Measurements from ENCODE around the gene HBG1.
"Not testable (repeated sequence)": the region's sequence is repeated elsewhere in the genome, so short reads cannot be mapped to it uniquely, and the experiment has no call there.

Gene HBG1

DNA sequence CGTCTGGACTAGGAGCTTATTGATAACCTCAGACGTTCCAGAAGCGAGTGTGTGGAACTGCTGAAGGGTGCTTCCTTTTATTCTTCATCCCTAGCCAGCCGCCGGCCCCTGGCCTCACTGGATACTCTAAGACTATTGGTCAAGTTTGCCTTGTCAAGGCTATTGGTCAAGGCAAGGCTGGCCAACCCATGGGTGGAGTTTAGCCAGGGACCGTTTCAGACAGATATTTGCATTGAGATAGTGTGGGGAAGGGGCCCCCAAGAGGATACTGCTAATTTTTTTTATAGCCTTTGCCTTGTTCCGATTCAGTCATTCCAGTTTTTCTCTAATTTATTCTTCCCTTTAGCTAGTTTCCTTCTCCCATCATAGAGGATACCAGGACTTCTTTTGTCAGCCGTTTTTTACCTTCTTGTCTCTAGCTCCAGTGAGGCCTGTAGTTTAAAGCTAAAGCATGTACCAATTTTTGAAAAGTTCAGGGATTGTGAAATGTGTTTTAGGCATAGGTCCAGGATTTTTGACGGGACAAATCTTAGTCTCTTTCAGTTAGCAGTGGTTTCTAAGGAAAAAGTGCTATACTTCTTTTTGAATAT is at the start of gene HBG1:
Gene HBG1, minus strand, starts transcription at position 51 of the 590 bp plus-strand sequence. CDS start 53 bp downstream, outside the sequence.
- not testable (repeated sequence) for H3K9ac ChIP-seq, H3K4me3 ChIP-seq, H3K4me2 ChIP-seq

DNA sequence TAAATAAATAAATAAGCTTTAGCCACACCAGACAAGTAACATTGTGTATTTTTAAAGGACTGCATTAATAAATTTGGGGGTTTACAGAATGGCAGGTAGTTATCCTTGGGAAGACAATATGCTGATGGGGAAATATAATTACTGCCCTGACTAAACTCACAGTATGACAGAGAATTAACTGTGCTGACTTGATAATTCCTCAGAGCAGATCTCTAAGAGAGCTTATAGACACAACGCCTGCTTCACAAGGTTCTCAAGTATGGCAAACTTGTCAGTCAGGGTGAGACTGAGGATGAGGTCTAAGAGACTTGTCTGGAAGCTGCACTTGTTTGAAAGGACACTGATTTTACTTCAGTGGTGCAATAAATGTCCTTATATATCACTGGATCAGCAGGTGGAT is 48.8 kb upstream of the HBG1 start:
- Histone ChIP-seq H3K4me1 (no peaks in the 10 kb centered on the region), H3K27ac (no peak overlapping the region), H3K9me3 (replicated peaks in 1 of 11) (peaks cover 0 to 9% (median 3%) of the 10 kb centered on the region in 11 experiments; a peak in 6 of 22 replicates), H3K36me3 (no peaks in the 10 kb centered on the region), H4K20me1 (no peaks in the 10 kb centered on the region), H3K9ac (no peak overlapping the region), H3K27me3 (no peaks in the 10 kb centered on the region), H3K4me2 (no peak overlapping the region), H3K4me3 (no peak overlapping the region)
- TF ChIP-seq Cebpa-rat (IDR thresholded peaks at IDR 0.05) = no peak

More for the DNA sequence above, at the start of gene HBG1:
- not testable (repeated sequence) for H3K36me3 ChIP-seq; H4K20me1 ChIP-seq; H3K9me3 ChIP-seq (replicated peaks in 1 of 11); H3K27ac ChIP-seq; H3K27me3 ChIP-seq; H3K4me1 ChIP-seq

DNA sequence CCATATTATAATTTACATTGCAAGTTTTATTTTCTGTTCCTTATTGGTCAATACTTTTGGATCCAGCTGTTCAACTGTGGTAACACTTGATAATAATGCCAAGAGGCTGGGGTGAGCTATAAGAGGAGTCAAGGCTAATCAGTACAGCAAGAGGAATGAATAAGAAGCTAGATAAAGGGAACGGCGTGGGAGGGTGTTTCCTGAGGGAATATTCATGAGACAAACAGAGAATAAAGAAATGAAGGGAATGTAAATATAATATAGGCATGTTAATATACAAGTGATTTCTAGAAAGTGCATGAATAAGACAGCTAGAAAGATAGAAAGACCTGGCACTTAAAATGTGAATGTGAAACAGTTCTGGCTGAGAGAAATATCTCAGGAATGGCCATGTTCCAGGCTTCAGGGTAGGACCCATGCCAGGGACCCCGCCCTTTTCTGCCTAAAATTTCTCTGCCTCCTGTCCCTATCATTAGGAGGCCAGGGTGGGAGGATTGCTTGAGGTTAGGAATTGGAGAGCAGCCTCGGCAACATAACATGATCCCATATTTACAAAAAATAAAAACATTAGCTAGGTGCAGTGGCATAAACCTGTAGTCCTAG is 48.2 kb upstream of the HBG1 start:
- Histone ChIP-seq H3K27me3 (no peaks in the 10 kb centered on the region), H3K27ac (no peak overlapping the region), H3K4me1 (no peaks in the 10 kb centered on the region), H3K4me2 (no peak overlapping the region), H4K20me1 (no peaks in the 10 kb centered on the region), H3K4me3 (no peak overlapping the region), H3K9ac (no peak overlapping the region), H3K36me3 (no peaks in the 10 kb centered on the region), H3K9me3 (replicated peaks in 1 of 11) (peaks cover 0 to 9% (median 3%) of the 10 kb centered on the region in 11 experiments; a peak in 6 of 22 replicates)
- TF ChIP-seq Cebpa-rat (IDR thresholded peaks at IDR 0.05) = no peak

DNA sequence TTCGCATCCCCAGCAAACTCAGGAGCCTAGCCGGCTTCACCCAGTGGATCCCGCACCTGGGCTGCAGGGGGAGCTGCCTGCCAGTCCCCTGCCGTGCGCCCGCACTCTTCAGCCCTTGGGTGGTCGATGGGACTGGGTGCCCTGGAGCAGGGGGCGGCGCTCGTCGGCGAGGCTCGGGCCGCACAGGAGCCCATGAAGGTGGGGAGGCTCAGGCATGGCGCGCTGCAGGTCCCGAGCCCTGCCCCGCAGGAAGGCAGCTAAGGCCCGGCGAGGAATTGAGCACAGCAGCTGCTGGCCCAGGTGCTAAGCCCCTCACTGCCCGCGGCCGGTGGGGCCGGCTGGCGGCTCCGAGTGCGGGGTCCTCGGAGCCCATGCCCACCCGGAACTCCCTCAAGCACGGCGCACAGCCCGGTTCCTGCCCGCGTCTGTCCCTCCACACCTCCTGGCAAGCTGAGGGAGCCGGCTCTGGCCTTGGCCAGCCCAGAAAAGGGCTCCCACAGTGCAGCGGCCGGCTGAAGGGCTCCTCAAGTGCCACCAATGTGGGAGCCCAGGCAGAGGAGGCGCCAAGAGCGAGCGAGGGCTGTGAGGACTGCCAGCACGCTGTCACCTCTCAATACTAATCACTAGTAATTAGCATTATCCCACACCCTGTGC is 44.8 kb upstream of the HBG1 start:
- H3K9me3 ChIP-seq (replicated peaks in 1 of 11); H3K4me3 ChIP-seq; H3K4me1 ChIP-seq; H3K4me2 ChIP-seq; H4K20me1 ChIP-seq; H3K27me3 ChIP-seq; H3K9ac ChIP-seq; H3K27ac ChIP-seq; H3K36me3 ChIP-seq: not testable (repeated sequence)

DNA sequence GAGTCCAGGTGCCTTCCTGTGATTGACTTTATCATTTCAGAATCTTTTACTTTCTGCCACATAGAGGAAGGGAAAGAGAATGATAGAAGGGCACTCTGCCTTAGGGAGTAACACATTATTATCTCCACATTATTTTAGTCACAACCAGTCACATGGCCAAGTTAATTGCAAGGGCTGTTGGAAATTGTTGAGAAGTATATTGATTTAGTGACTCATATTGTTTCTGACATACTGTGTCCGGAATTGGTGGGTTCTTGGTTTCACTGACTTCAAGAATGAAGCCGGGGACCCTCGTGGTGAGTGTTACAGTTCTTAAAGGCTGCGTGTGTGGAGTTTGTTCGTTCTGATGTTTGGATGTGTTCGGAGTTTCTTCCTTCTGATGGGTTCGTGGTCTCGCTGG is 43.4 kb upstream of the HBG1 start:
- H3K9ac ChIP-seq = no peak overlapping the region
- TF ChIP-seq Cebpa-rat (IDR thresholded peaks at IDR 0.05) = no peak
- no peaks in the 10 kb centered on the region for H4K20me1 ChIP-seq
- H3K4me1 ChIP-seq = peaks cover 0 to 5% (median 0%) of the 10 kb centered on the region in 10 experiments; a peak in 2 of 20 replicates
- no peaks in the 10 kb centered on the region for H3K27me3 ChIP-seq
- no peak overlapping the region for H3K4me3 ChIP-seq
- H3K9me3 ChIP-seq (replicated peaks in 1 of 11) = peaks cover 0 to 9% (median 3%) of the 10 kb centered on the region in 11 experiments; a peak in 6 of 22 replicates
- H3K27ac ChIP-seq = no peak overlapping the region
- no peak overlapping the region for H3K4me2 ChIP-seq
- no peaks in the 10 kb centered on the region for H3K36me3 ChIP-seq

DNA sequence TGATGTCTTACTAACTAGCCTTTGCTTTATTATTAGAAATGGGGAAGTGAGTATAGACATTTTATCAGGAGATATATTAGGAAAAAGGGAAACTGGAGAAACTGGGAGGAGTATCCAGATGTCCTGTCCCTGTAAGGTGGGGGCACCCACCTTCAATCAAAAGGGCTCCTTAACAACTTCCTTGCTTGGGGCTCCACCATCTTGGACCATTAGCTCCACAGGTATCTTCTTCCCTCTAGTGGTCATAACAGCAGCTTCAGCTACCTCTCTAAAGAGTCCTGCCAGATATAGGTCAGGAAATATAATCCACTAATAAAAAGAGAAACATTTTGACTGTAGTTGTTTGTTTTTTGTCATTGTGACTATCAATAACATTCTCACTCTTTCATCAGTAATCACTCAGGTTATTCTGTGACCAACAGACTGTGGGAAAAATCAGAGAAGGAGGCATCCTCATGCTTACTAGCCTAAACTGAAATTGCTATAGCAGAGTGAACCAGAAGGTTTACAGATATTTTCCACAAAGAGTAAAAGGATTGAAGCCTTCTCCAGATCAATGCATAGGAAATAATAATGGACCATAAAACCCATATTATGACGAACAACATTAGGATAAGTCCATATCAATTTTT is 41.7 kb upstream of the HBG1 start:
- Histone ChIP-seq H3K36me3 (no peaks in the 10 kb centered on the region), H3K4me2 (no peak overlapping the region), H3K27ac (no peak overlapping the region), H3K9me3 (replicated peaks in 1 of 11) (peaks cover 0 to 9% (median 3%) of the 10 kb centered on the region in 11 experiments; a peak in 6 of 22 replicates), H3K27me3 (no peaks in the 10 kb centered on the region), H3K4me1 (peaks cover 0 to 5% (median 0%) of the 10 kb centered on the region in 10 experiments; a peak in 2 of 20 replicates), H3K9ac (no peak overlapping the region), H4K20me1 (no peaks in the 10 kb centered on the region), H3K4me3 (no peak overlapping the region)
- TF ChIP-seq Cebpa-rat (IDR thresholded peaks at IDR 0.05) = no peak

DNA sequence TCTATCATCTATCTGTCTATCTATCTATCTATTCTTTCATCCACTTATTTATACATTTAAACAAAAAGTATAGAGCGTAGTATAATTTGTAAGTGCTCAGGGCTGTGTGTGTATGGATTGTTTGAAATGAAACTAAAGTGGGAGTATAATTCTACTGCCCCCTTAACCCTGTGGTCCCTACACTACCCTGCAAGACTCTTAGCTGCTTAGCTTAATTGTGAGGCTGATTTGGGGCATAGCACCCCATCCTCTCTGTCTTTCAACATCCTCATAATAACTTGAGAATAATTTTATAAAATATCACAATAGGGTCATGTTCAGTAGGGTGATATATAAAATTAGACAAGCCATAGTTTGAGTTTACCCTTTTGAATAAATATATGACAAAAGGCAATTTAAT is 40.4 kb upstream of the HBG1 start:
- H3K27ac ChIP-seq = no peak overlapping the region
- no peak overlapping the region for H3K4me2 ChIP-seq
- peaks cover 0 to 9% (median 3%) of the 10 kb centered on the region in 11 experiments; a peak in 6 of 22 replicates for H3K9me3 ChIP-seq (replicated peaks in 1 of 11)
- H3K4me1 ChIP-seq = peaks cover 0 to 5% (median 0%) of the 10 kb centered on the region in 10 experiments; a peak in 2 of 20 replicates
- TF ChIP-seq Cebpa-rat (IDR thresholded peaks at IDR 0.05) = no peak
- H3K9ac ChIP-seq = no peak overlapping the region
- H3K36me3 ChIP-seq = no peaks in the 10 kb centered on the region
- H3K27me3 ChIP-seq = no peaks in the 10 kb centered on the region
- H4K20me1 ChIP-seq = no peaks in the 10 kb centered on the region
- H3K4me3 ChIP-seq = no peak overlapping the region

DNA sequence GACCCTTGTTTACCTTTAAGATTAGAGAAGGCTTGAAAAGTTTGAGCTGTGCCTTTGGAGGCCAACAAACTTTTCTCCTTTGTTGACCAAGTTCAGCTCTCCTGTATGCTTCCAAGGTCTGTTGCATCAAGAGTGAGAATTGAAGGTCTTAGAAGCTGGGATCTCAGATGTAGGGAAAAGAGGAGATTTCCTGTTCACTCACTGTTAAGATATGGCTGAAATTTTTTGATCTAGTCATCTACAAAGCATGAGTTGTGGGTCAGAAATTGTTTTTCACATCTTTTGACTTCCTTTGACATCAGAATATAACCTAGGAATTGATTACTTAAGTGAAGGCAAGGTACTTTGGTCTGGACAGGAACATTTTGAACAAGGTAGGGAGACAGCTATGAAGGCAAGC is 40.0 kb upstream of the HBG1 start:
- Histone ChIP-seq H3K27me3 (no peaks in the 10 kb centered on the region), H3K27ac (no peak overlapping the region), H3K4me3 (no peak overlapping the region), H3K36me3 (no peaks in the 10 kb centered on the region), H3K4me2 (no peak overlapping the region), H4K20me1 (no peaks in the 10 kb centered on the region), H3K9me3 (replicated peaks in 1 of 11) (peaks cover 0 to 8% (median 3%) of the 10 kb centered on the region in 11 experiments; a peak in 6 of 22 replicates), H3K9ac (no peak overlapping the region), H3K4me1 (peaks cover 0 to 5% (median 0%) of the 10 kb centered on the region in 10 experiments; a peak in 2 of 20 replicates)
- no peak for TF ChIP-seq Cebpa-rat (IDR thresholded peaks at IDR 0.05)

DNA sequence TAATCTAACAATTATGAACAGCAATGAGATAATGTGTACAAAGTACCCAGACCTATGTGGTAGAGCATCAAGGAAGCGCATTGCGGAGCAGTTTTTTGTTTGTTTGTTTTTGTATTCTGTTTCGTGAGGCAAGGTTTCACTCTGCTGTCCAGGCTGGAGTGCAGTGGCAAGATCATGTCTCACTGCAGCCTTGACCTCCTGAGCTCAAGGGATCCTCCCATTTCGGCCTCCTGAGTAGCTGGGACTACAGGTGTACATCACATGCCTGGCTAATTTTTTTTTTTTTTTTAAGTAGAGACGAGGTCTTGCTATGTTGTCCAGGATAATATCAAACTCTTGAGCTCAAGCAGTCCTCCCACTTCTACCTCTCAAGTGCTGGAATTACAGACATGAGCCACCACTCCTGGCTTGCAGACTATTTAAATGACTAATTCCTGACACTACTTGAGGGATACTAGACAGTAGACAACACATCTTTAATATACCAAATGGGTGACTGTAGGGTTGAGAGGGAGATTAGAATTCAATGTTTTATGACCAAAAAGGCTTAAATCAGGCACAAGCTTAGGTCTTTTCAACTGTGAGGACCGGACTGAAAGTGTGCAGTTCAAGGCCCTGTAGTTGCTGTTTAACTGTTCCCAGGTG is 39.4 kb upstream of the HBG1 start:
- H3K4me2 ChIP-seq = no peak overlapping the region
- no peaks in the 10 kb centered on the region for H3K27me3 ChIP-seq
- no peaks in the 10 kb centered on the region for H3K36me3 ChIP-seq
- no peak for TF ChIP-seq Cebpa-rat (IDR thresholded peaks at IDR 0.05)
- H3K4me3 ChIP-seq = no peak overlapping the region
- no peak overlapping the region for H3K9ac ChIP-seq
- no peaks in the 10 kb centered on the region for H4K20me1 ChIP-seq
- H3K27ac ChIP-seq = no peak overlapping the region
- H3K4me1 ChIP-seq = peaks cover 0 to 5% (median 0%) of the 10 kb centered on the region in 10 experiments; a peak in 2 of 20 replicates
- peaks cover 0 to under 1% (median 0%) of the 10 kb centered on the region in 11 experiments; a peak in 2 of 22 replicates for H3K9me3 ChIP-seq (replicated peaks in 1 of 11)
